Measurements from ENCODE around the gene ZMYM4. TPM values are rescaled to one million over a fixed set of nuclear protein-coding genes. Genes with fewer than 3 reads are reported as not detected.

ZMYM4 gene
- total RNA-seq, 2 donors from 2014 or later: 131 to 153 TPM

GRCh38 chr1:35364741-35365140, 96.2 kb downstream of the ZMYM4 start:
- Mint-ChIP-seq H3K9me3 (peaks cover 2% of the 10 kb centered on the region), H3K27me3 (ENCODE audit: insufficient read depth) (no peaks in the 10 kb centered on the region)
- WGBS, 2 experiments (ENCODE audit: insufficient coverage in 1 of 2, insufficient read length in 1 of 2): 94% methylated on average over 2 to 3 of the region's 3 CpGs

GRCh38 chr1:35367914-35368313, 99.4 kb downstream of the ZMYM4 start:
- Histone ChIP-seq H3K4me1 (ENCODE audit: control insufficient read depth, insufficient read depth, low read length) (no peaks in the 10 kb centered on the region), H3K9ac (ENCODE audit: extremely low read depth, low read length, poor library complexity, severe bottlenecking) (no peak overlapping the region), H3K36me3 (ENCODE audit: control insufficient read depth, insufficient read depth, low read length) (peaks cover 81% of the 10 kb centered on the region), H3K4me3 (ENCODE audit: low read length) (no peak overlapping the region), H3K27ac (ENCODE audit: low read depth, low read length) (no peak overlapping the region), H3K9me3 (ENCODE audit: control insufficient read depth, low read length) (peaks cover 15% of the 10 kb centered on the region), H3K27me3 (ENCODE audit: control insufficient read depth, insufficient read depth, low read length, poor library complexity, severe bottlenecking) (no peaks in the 10 kb centered on the region)
- H3K27me3 Mint-ChIP-seq (ENCODE audit: insufficient read depth): no peaks in the 10 kb centered on the region
- no peak for DNase-seq
- no peak overlapping the region for H3K4me3 Mint-ChIP-seq
- H3K27ac Mint-ChIP-seq: no peak overlapping the region
- no peak for TF ChIP-seq CTCF (conservative IDR thresholded peaks at IDR 0.05)
- H3K36me3 Mint-ChIP-seq (ENCODE audit: low read depth): peaks cover 43% of the 10 kb centered on the region
- H3K9me3 Mint-ChIP-seq: peaks cover 2% of the 10 kb centered on the region
- peaks cover 7% of the 10 kb centered on the region for H3K4me1 Mint-ChIP-seq
- WGBS, 2 experiments (ENCODE audit: insufficient coverage in 1 of 2, insufficient read length in 1 of 2): 85% methylated on average over 2 of the region's 2 CpGs; no CpG with 5 or more reads in 1 of the 2 experiments

More at GRCh38 chr1:35364741-35365140, 96.2 kb downstream of the ZMYM4 start:
- Mint-ChIP-seq H3K4me3 (no peak overlapping the region), H3K27ac (no peak overlapping the region), H3K4me1 (peaks cover 24% of the 10 kb centered on the region), H3K36me3 (ENCODE audit: low read depth) (peaks cover 36% of the 10 kb centered on the region)
- Histone ChIP-seq H3K4me3 (ENCODE audit: low read length) (no peak overlapping the region), H3K9ac (ENCODE audit: extremely low read depth, low read length, poor library complexity, severe bottlenecking) (no peak overlapping the region), H3K36me3 (ENCODE audit: control insufficient read depth, insufficient read depth, low read length) (peaks cover 85% of the 10 kb centered on the region), H3K4me1 (ENCODE audit: control insufficient read depth, insufficient read depth, low read length) (no peaks in the 10 kb centered on the region), H3K27ac (ENCODE audit: low read depth, low read length) (no peak overlapping the region), H3K27me3 (ENCODE audit: control insufficient read depth, insufficient read depth, low read length, poor library complexity, severe bottlenecking) (no peaks in the 10 kb centered on the region), H3K9me3 (ENCODE audit: control insufficient read depth, low read length) (peaks cover 15% of the 10 kb centered on the region)
- no peak for TF ChIP-seq CTCF (conservative IDR thresholded peaks at IDR 0.05)
- no peak for DNase-seq

- H3K27ac ChIP-seq (ENCODE audit: low read depth, low read length): no peak overlapping the region
- no peaks in the 10 kb centered on the region for H3K27me3 Mint-ChIP-seq (ENCODE audit: insufficient read depth)
- H3K4me1 Mint-ChIP-seq: peaks cover 5% of the 10 kb centered on the region
- no peak overlapping the region for H3K9ac ChIP-seq (ENCODE audit: extremely low read depth, low read length, poor library complexity, severe bottlenecking)
- peaks cover 47% of the 10 kb centered on the region for H3K36me3 Mint-ChIP-seq (ENCODE audit: low read depth)
- H3K27ac Mint-ChIP-seq: no peak overlapping the region
- WGBS, 2 experiments (ENCODE audit: insufficient coverage in 1 of 2, insufficient read length in 1 of 2): 91 to 96% methylated on average over 4 of the region's 4 CpGs
- peaks cover 72% of the 10 kb centered on the region for H3K36me3 ChIP-seq (ENCODE audit: control insufficient read depth, insufficient read depth, low read length)
- DNase-seq: no peak
- H3K4me3 Mint-ChIP-seq: no peak overlapping the region
- H3K9me3 ChIP-seq (ENCODE audit: control insufficient read depth, low read length): peaks cover 15% of the 10 kb centered on the region
- peaks cover 2% of the 10 kb centered on the region for H3K9me3 Mint-ChIP-seq
- no peak overlapping the region for H3K4me3 ChIP-seq (ENCODE audit: low read length)
- H3K27me3 ChIP-seq (ENCODE audit: control insufficient read depth, insufficient read depth, low read length, poor library complexity, severe bottlenecking): no peaks in the 10 kb centered on the region
- TF ChIP-seq CTCF (conservative IDR thresholded peaks at IDR 0.05): no peak
- no peaks in the 10 kb centered on the region for H3K4me1 ChIP-seq (ENCODE audit: control insufficient read depth, insufficient read depth, low read length)
Measured at GRCh38 chr1:35369922-35370671, 101.6 kb downstream of the ZMYM4 start.
